ENCODE results near the gene TOP2A. TPM values are rescaled to one million over a fixed set of nuclear protein-coding genes. Genes with fewer than 3 reads are reported as not detected.

Gene TOP2A
- total RNA-seq, 1 experiment from 2014 or later = 237 TPM

- Histone ChIP-seq H3K4me1 (no peaks in the 10 kb centered on the region), H3K36me3 (ENCODE audit: control insufficient read depth, insufficient read depth, low read length) (no peaks in the 10 kb centered on the region), H3K4me3 (ENCODE audit: low read depth, low read length) (no peak overlapping the region), H3K27me3 (replicated peaks; ENCODE audit: control insufficient read depth, insufficient read depth, low read length) (no peaks in the 10 kb centered on the region), H3K9me3 (no peaks in the 10 kb centered on the region)
- POLR2A ChIA-PET = interaction anchor here (0.7 kb wide), 1 partner anchor 50 kb away, joined by 5 read pairs; no protein-coding TSS in a partner anchor
- no peak for TF ChIP-seq CTCF (IDR thresholded peaks at IDR 0.05; ENCODE audit: insufficient read depth in 1 of 2, low read depth in 1 of 2, low read length in 1 of 2, severe bottlenecking in 1 of 2, unreplicated experiment in 1 of 2)
- Mint-ChIP-seq H3K4me1 (ENCODE audit: low read depth, unreplicated experiment) (no peaks in the 10 kb centered on the region), H3K27ac (ENCODE audit: unreplicated experiment) (no peak overlapping the region), H3K27me3 (ENCODE audit: insufficient read depth, unreplicated experiment) (no peaks in the 10 kb centered on the region), H3K9me3 (ENCODE audit: unreplicated experiment) (no peaks in the 10 kb centered on the region), H3K36me3 (ENCODE audit: insufficient read depth, unreplicated experiment) (no peaks in the 10 kb centered on the region), H3K4me3 (ENCODE audit: unreplicated experiment) (no peak overlapping the region)
- no TSS peak for BruUV-seq (replicated peaks)
- DNase-seq = no peak
- intact Hi-C loops (cut with micrococcal nuclease; ENCODE audit: unreplicated experiment) = no loop called here
- CTCF ChIA-PET = interaction anchor here (0.8 to 1.2 kb wide), 2 partner anchors 11 to 16 kb away, joined by 3 read pairs; no protein-coding TSS in a partner anchor
Measured at GRCh38 chr17:40466298-40466971, 48.7 kb upstream of the TOP2A start.

GRCh38 chr17:40464392-40464855, 46.7 kb upstream of the TOP2A start:
- Mint-ChIP-seq H3K4me3 (ENCODE audit: unreplicated experiment) (no peak overlapping the region), H3K9me3 (ENCODE audit: unreplicated experiment) (no peaks in the 10 kb centered on the region), H3K36me3 (ENCODE audit: insufficient read depth, unreplicated experiment) (no peaks in the 10 kb centered on the region), H3K4me1 (ENCODE audit: low read depth, unreplicated experiment) (no peaks in the 10 kb centered on the region), H3K27me3 (ENCODE audit: insufficient read depth, unreplicated experiment) (no peaks in the 10 kb centered on the region), H3K27ac (ENCODE audit: unreplicated experiment) (no peak overlapping the region)
- Histone ChIP-seq H3K36me3 (ENCODE audit: control insufficient read depth, insufficient read depth, low read length) (no peaks in the 10 kb centered on the region), H3K4me1 (no peaks in the 10 kb centered on the region), H3K9me3 (no peaks in the 10 kb centered on the region), H3K27me3 (replicated peaks; ENCODE audit: control insufficient read depth, insufficient read depth, low read length) (no peaks in the 10 kb centered on the region), H3K4me3 (ENCODE audit: low read depth, low read length) (no peak overlapping the region)
- no TSS peak for BruUV-seq (replicated peaks)
- CTCF ChIA-PET = interaction anchor here (0.6 to 1.5 kb wide), 3 partner anchors 11 to 147 kb away, joined by 3 to 11 read pairs (median 9); no protein-coding TSS in a partner anchor
- TF ChIP-seq CTCF (IDR thresholded peaks at IDR 0.05; ENCODE audit: insufficient read depth in 1 of 2, low read depth in 1 of 2, low read length in 1 of 2, severe bottlenecking in 1 of 2, unreplicated experiment in 1 of 2) = no peak
- POLR2A ChIA-PET = no interaction called here
- intact Hi-C loops (cut with micrococcal nuclease; ENCODE audit: unreplicated experiment) = no loop called here
- DNase-seq = no peak

- POLR2A ChIA-PET = no interaction called here
- no peaks in the 10 kb centered on the region for H3K36me3 ChIP-seq (ENCODE audit: control insufficient read depth, insufficient read depth, low read length)
- no peaks in the 10 kb centered on the region for H3K27me3 ChIP-seq (replicated peaks; ENCODE audit: control insufficient read depth, insufficient read depth, low read length)
- no peak for TF ChIP-seq CTCF (IDR thresholded peaks at IDR 0.05; ENCODE audit: insufficient read depth in 1 of 2, low read depth in 1 of 2, low read length in 1 of 2, severe bottlenecking in 1 of 2, unreplicated experiment in 1 of 2)
- no peak overlapping the region for H3K4me3 ChIP-seq (ENCODE audit: low read depth, low read length)
- no peak overlapping the region for H3K4me3 Mint-ChIP-seq (ENCODE audit: unreplicated experiment)
- BruUV-seq (replicated peaks) = no TSS peak
- no peaks in the 10 kb centered on the region for H3K9me3 ChIP-seq
- H3K27me3 Mint-ChIP-seq (ENCODE audit: insufficient read depth, unreplicated experiment) = no peaks in the 10 kb centered on the region
- DNase-seq = no peak
- no peaks in the 10 kb centered on the region for H3K36me3 Mint-ChIP-seq (ENCODE audit: insufficient read depth, unreplicated experiment)
- CTCF ChIA-PET = interaction anchor here (0.8 to 1.0 kb wide), 2 partner anchors 19 to 97 kb away, joined by 3 read pairs; no protein-coding TSS in a partner anchor
- no peak overlapping the region for H3K27ac Mint-ChIP-seq (ENCODE audit: unreplicated experiment)
- H3K9me3 Mint-ChIP-seq (ENCODE audit: unreplicated experiment) = no peaks in the 10 kb centered on the region
- no peaks in the 10 kb centered on the region for H3K4me1 Mint-ChIP-seq (ENCODE audit: low read depth, unreplicated experiment)
- no peaks in the 10 kb centered on the region for H3K4me1 ChIP-seq
- intact Hi-C loops (cut with micrococcal nuclease; ENCODE audit: unreplicated experiment) = no loop called here
Measured at GRCh38 chr17:40463122-40463550, 45.4 kb upstream of the TOP2A start.
